B cell (primary cell): Measurements from ENCODE around the gene HDAC1. TPM values are rescaled to one million over a fixed set of nuclear protein-coding genes. Genes with fewer than 3 reads are reported as not detected.
"Not testable (repeated sequence)": the region's sequence is repeated elsewhere in the genome, so short reads cannot be mapped to it uniquely, and the experiment has no call there.

Experiments used
- ATAC-seq: fragments of 200-7000 bp; cut with Tn5 transposase; one replicate; pipeline ENCODE4 v1.10.0; 2021; ENCODE audit warnings: low read depth, mild to moderate bottlenecking, moderate number of reproducible peaks, moderate library complexity
- CTCF ChIA-PET: fragments of 350-600 bp; sonication (Branson Sonifier 250); formaldehyde crosslinking; loops from one replicate; lab custom pipeline; 2021; ENCODE audit warnings: antibody characterized with exemption, inconsistent platforms; lab: Charles Lee
- POLR2A ChIA-PET: fragments of 350-600 bp; sonication (Branson Sonifier 250); formaldehyde crosslinking; loops from one replicate; lab custom pipeline; 2021; ENCODE audit warnings: antibody characterized with exemption; lab: Charles Lee
- DNase-seq: peaks from one replicate; pipeline ENCODE4 v3.0.0; 2013
- H2AFZ ChIP-seq: 2 replicates; pipeline ENCODE4 v1.6.1; 2012; ENCODE audit warnings: mild to moderate bottlenecking, low read depth, low read length; ENCODE audit not compliant: insufficient read depth, poor library complexity, severe bottlenecking
- H3K27ac ChIP-seq, 2 donors: 1 replicate in 1 of 2; 2 replicates in 1 of 2; pipeline ENCODE4 v1.5.1; 2012 to 2013; ENCODE audit warnings: low read length in 2 of 2, mild to moderate bottlenecking in 2 of 2, moderate library complexity in 1 of 2
- H3K27me3 ChIP-seq, 4 experiments: fragments of 200-600 bp in 1 of 4; sonication (generic) in 1 of 4; replicated peaks in 1 of 4; 1 replicate in 2 of 4; 2 replicates in 2 of 4; pipeline versions ENCODE4 v1.6.1 to v1.7.0; 2013 to 2016; ENCODE audit warnings: low read length in 3 of 4, mild to moderate bottlenecking in 2 of 4, mixed read lengths in 1 of 4, moderate library complexity in 1 of 4; ENCODE audit not compliant: insufficient read depth in 4 of 4, control insufficient read depth in 3 of 4; ENCODE audit errors: control extremely low read depth in 1 of 4
- H3K36me3 ChIP-seq, 2 experiments: replicated peaks in 1 of 2; 1 replicate in 1 of 2; 2 replicates in 1 of 2; pipeline versions ENCODE4 v1.6.1 to v1.7.1; 2013; ENCODE audit warnings: low read length in 1 of 2; ENCODE audit not compliant: insufficient read depth in 2 of 2, control insufficient read depth in 1 of 2; ENCODE audit errors: control extremely low read depth in 1 of 2, extremely low read depth in 1 of 2
- H3K4me1 ChIP-seq, 2 donors: fragments of 200-600 bp in 1 of 2; sonication (generic) in 1 of 2; 1 replicate in 1 of 2; 2 replicates in 1 of 2; pipeline versions ENCODE4 v1.5.1 to v1.6.1; 2013 to 2017; ENCODE audit warnings: low read length in 2 of 2; ENCODE audit not compliant: control insufficient read depth in 2 of 2, insufficient read depth in 2 of 2
- H3K4me2 ChIP-seq: replicated peaks from 2 replicates; pipeline ENCODE3; 2012; ENCODE audit warnings: mild to moderate bottlenecking, low read depth, low read length; ENCODE audit not compliant: poor library complexity, severe bottlenecking
- H3K4me3 ChIP-seq, 5 experiments: fragments of 200-600 bp in 1 of 5; sonication (generic) in 1 of 5; 1 replicate in 3 of 5; 2 replicates in 2 of 5; pipeline versions ENCODE4 v1.5.1 to v1.7.0; 2011 to 2016; ENCODE audit warnings: low read length in 4 of 5, mild to moderate bottlenecking in 4 of 5, low read depth in 2 of 5, control low read depth in 1 of 5, moderate library complexity in 1 of 5; ENCODE audit not compliant: insufficient read depth in 1 of 5; ENCODE audit errors: control extremely low read depth in 1 of 5, extremely low read depth in 1 of 5
- H3K79me2 ChIP-seq: fragments of 200-600 bp; sonication (generic); one replicate; pipeline ENCODE4 v1.6.0; 2016; ENCODE audit warnings: low read length; ENCODE audit not compliant: control insufficient read depth, insufficient read depth
- H3K9ac ChIP-seq: fragments of 200-600 bp; sonication (generic); 2 replicates; pipeline ENCODE4 v1.6.1; 2017; ENCODE audit warnings: mild to moderate bottlenecking, low read length, moderate library complexity
- H3K9me3 ChIP-seq, 3 donors: one replicate each; pipeline versions ENCODE4 v1.6.1 to v1.7.1; 2013; ENCODE audit warnings: low read length in 2 of 3; ENCODE audit not compliant: control insufficient read depth in 2 of 3, insufficient read depth in 1 of 3; ENCODE audit errors: control extremely low read depth in 1 of 3
- H4K20me1 ChIP-seq: 2 replicates; pipeline ENCODE4 v1.6.0; 2012; ENCODE audit warnings: mild to moderate bottlenecking, low read length; ENCODE audit not compliant: insufficient read depth, control insufficient read depth, poor library complexity, severe bottlenecking
- H3K27ac Mint-ChIP-seq: one replicate; pipeline ENCODE4 v1.8.0; 2021; ENCODE audit warnings: mixed read lengths
- H3K27me3 Mint-ChIP-seq: one replicate; pipeline ENCODE4 v1.8.0; 2021; ENCODE audit warnings: mixed read lengths
- H3K4me1 Mint-ChIP-seq: one replicate; pipeline ENCODE4 v1.8.0; 2021; ENCODE audit warnings: mixed read lengths
- H3K4me3 Mint-ChIP-seq: one replicate; pipeline ENCODE4 v1.8.0; 2021; ENCODE audit warnings: mixed read lengths
- H3K9me3 Mint-ChIP-seq: one replicate; pipeline ENCODE4 v1.8.0; 2022; ENCODE audit warnings: mixed read lengths; ENCODE audit not compliant: insufficient read depth
- EZH2 ChIP-seq: IDR thresholded peaks from 2 replicates; pipeline ENCODE4 v1.6.1; 2012; ENCODE audit warnings: borderline replicate concordance, low read depth, mild to moderate bottlenecking, moderate library complexity, low read length; ENCODE audit not compliant: insufficient read depth, poor library complexity, severe bottlenecking
- WGBS: methylation state at CpG from one replicate; pipeline ENCODE4 v1.1.5; 2013; ENCODE audit warnings: missing lambda C conversion rate; ENCODE audit not compliant: insufficient coverage; 5-methylcytosine and 5-hydroxymethylcytosine counted together
- intact Hi-C: fragments of 100-400 bp; cut with micrococcal nuclease; formaldehyde crosslinking; loops from one replicate; pipeline ENCODE4 v1.10.0; 2022
- polyA plus RNA-seq: library from polyadenylated mRNA; depleted of rRNA; stranded (reverse); fragments of >200 nt; gene quantifications from 2 replicates; pipeline ENCODE4 v1.2.3, GENCODE V29; 2012
- total RNA-seq, 2 donors: library from RNA; stranded (reverse); fragments of 120-200 nt in 1 of 2; gene quantifications; 1 replicate in 1 of 2; 2 replicates in 1 of 2; pipeline versions ENCODE4 v1.2.3 to v1.2.4, GENCODE V29; 2013 to 2022
- TF ChIP-seq, protein P1 (sequence below): fragments of 200-600 bp; IDR thresholded peaks from one replicate; pipeline ENCODE4 v1.8.0; 2022; ENCODE audit warnings: antibody characterized with exemption, mild to moderate bottlenecking

The HDAC1 gene
- total and polyA plus RNA-seq, 2 donors (not counting 1 experiment from before 2014, with no cell fraction given), result 184 to 205 TPM

DNA sequence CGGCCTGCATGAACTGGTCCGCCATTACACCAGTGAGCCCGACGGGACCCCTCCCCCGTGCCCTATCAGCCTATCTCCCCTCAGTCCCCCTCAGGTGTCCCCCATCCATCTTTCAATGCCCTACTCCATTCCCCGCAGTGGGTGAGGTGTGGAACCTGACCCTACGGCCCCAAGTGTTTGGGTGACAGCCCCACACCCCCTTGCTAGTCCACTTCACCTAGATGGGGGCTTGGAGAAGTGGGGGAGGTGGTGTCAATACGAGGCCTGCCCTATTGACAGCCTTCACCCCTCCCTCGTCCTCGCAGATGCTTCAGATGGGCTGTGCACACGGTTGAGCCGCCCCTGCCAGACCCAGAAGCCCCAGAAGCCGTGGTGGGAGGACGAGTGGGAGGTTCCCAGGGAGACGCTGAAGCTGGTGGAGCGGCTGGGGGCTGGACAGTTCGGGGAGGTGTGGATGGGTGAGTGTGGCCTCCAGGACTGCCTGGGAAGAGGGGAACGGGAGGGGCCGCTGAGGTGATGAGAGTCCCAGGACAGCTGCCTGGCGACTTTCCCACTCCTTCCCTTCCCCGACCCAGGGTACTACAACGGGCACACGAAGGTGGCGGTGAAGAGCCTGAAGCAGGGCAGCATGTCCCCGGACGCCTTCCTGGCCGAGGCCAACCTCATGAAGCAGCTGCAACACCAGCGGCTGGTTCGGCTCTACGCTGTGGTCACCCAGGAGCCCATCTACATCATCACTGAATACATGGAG, 15.7 kb upstream of the HDAC1 start:
- Histone ChIP-seq H3K9ac (no peak overlapping the region), H3K9me3 (no peaks in the 10 kb centered on the region), H3K27me3 (no peaks in the 10 kb centered on the region), H3K27ac (no peak overlapping the region), H3K4me3 (no peak overlapping the region), H2AFZ (no peak overlapping the region), H3K4me2 (peak overlapping the region; percentile 50), H3K4me1 (peaks cover 20 to 26% of the 10 kb centered on the region in 2 donors), H4K20me1 (no peaks in the 10 kb centered on the region), H3K36me3 (peaks cover 0 to 27% of the 10 kb centered on the region in 2 experiments), H3K79me2 (peaks cover 41% of the 10 kb centered on the region)
- ChIA-PET CTCF (interaction anchor here (0.6 to 1.3 kb wide), 3 partner anchors 27 to 578 kb away, joined by 3 to 5 read pairs (median 3); no protein-coding TSS in a partner anchor), POLR2A (interaction anchor here (0.6 to 0.7 kb wide), 3 partner anchors 14 to 1006 kb away, joined by 4 to 7 read pairs (median 5); no protein-coding TSS in a partner anchor)
- DNase-seq (no peak), ATAC-seq (no peak)
- Mint-ChIP-seq H3K27ac (no peak overlapping the region), H3K27me3 (no peaks in the 10 kb centered on the region), H3K4me1 (peaks cover 27% of the 10 kb centered on the region), H3K9me3 (no peaks in the 10 kb centered on the region), H3K4me3 (no peak overlapping the region)
- WGBS, result 97% methylated on average over 21 of the region's 30 CpGs
- intact Hi-C loops, result no loop called here
- no peak for TF ChIP-seq EZH2
- TF ChIP-seq, protein P1, sequence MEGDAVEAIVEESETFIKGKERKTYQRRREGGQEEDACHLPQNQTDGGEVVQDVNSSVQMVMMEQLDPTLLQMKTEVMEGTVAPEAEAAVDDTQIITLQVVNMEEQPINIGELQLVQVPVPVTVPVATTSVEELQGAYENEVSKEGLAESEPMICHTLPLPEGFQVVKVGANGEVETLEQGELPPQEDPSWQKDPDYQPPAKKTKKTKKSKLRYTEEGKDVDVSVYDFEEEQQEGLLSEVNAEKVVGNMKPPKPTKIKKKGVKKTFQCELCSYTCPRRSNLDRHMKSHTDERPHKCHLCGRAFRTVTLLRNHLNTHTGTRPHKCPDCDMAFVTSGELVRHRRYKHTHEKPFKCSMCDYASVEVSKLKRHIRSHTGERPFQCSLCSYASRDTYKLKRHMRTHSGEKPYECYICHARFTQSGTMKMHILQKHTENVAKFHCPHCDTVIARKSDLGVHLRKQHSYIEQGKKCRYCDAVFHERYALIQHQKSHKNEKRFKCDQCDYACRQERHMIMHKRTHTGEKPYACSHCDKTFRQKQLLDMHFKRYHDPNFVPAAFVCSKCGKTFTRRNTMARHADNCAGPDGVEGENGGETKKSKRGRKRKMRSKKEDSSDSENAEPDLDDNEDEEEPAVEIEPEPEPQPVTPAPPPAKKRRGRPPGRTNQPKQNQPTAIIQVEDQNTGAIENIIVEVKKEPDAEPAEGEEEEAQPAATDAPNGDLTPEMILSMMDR, result no peak

DNA sequence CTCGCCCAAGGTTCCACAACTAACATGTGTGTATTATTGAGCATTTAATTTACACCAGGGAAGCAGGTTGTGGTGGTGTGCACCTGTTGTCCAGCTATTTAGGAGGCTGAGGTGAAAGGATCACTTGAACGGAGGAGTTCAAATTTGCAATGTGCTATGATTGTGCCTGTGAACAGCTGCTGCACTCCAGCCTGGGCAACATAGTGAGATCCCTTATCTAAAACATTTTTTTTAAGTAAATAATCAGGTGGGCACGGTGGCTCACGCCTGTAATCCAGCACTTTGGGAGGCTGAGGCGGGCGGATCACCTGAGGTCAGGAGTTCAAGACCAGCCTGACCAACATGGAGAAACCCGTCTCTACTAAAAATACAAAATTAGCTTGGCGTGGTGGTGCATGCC, 7.1 kb upstream of the HDAC1 start:
- ATAC-seq, H3K9me3 ChIP-seq, H3K27ac Mint-ChIP-seq, H4K20me1 ChIP-seq, H3K27me3 Mint-ChIP-seq, H2AFZ ChIP-seq, H3K4me1 Mint-ChIP-seq, H3K4me1 ChIP-seq, H3K4me3 Mint-ChIP-seq, intact Hi-C loops, H3K27me3 ChIP-seq, CTCF ChIA-PET, H3K4me3 ChIP-seq, H3K4me2 ChIP-seq, H3K79me2 ChIP-seq, H3K27ac ChIP-seq, DNase-seq, H3K9ac ChIP-seq, H3K9me3 Mint-ChIP-seq: not testable (repeated sequence)
- 100% methylated on average over 2 of the region's 8 CpGs for WGBS
- POLR2A ChIA-PET, result interaction anchor here (1.8 kb wide), 1 partner anchor 37 kb away, joined by 8 read pairs; no protein-coding TSS in a partner anchor
- peaks cover 3 to 18% of the 10 kb centered on the region in 2 experiments for H3K36me3 ChIP-seq
